GM19023 (cell line): ENCODE measurements around the gene CST2.
A peak's percentile ranks its signal among the peaks of the same experiment; 100 is the strongest.
"Not testable (repeated sequence)": the region's sequence is repeated elsewhere in the genome, so short reads cannot be mapped to it uniquely, and the experiment has no call there.

Source experiments
- ATAC-seq: cut with Tn5 transposase; IDR thresholded peaks from one replicate; pipeline ENCODE4 v1.9.1; 2021; ENCODE audit warnings: mild to moderate bottlenecking, moderate library complexity; ENCODE audit not compliant: unreplicated experiment

The CST2 gene

DNA sequence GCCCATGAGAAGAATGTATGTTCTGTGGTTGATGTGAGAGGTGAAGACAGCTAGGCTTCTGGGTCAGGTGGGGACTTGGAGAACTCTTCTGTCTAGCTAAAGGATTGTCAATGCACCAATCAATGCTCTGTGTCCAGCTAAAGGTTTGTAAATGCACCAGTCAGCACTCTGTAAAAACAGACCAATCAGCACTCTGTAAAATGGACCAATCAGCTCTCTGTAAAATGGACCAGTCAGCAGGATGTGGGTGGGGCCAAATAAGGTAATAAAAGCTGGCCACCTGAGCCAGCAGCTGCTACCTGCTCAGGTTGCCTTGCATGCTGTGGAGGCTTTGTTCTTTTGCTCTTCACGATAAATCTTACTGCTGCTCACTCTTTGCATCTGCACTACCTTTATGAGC, 15.0 kb downstream of the CST2 start:
- ATAC-seq: not testable (repeated sequence)

DNA sequence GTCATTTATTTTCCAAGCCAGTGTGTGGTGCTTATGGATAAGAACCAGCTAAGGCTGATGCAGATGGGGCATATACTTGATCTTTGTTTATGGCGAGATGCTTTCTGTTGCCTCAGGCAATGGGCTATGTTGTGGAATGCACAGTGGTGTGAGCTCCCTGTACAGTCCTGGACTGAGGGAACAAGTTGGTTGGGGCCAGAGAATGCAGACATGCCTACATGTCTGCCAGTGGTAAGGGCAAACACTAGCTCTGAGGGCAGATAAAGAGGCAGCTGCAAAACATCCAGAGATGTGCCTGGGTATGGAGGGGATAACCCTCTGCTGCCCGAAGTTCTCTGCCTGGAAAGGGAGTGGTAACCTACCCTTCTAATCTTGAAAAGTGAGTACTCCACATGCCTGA, 16.2 kb downstream of the CST2 start:
- ATAC-seq: not testable (repeated sequence)

DNA sequence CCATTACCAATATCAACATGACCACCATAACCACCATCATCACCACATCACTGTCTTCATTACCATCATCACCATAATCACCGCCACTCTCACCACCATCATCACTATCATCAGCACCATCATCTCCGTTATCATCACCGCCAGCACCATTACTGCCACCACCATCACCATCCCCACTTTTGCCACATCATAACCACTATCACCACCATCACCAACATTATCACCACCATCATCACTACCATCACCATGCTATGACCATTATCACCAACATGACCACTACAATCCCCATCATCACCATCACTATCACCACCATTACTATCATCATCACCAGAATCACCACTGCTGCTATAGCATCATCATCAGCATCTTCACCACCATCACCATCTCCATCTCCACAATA, 25.7 kb downstream of the CST2 start:
- ATAC-seq: no peak

DNA sequence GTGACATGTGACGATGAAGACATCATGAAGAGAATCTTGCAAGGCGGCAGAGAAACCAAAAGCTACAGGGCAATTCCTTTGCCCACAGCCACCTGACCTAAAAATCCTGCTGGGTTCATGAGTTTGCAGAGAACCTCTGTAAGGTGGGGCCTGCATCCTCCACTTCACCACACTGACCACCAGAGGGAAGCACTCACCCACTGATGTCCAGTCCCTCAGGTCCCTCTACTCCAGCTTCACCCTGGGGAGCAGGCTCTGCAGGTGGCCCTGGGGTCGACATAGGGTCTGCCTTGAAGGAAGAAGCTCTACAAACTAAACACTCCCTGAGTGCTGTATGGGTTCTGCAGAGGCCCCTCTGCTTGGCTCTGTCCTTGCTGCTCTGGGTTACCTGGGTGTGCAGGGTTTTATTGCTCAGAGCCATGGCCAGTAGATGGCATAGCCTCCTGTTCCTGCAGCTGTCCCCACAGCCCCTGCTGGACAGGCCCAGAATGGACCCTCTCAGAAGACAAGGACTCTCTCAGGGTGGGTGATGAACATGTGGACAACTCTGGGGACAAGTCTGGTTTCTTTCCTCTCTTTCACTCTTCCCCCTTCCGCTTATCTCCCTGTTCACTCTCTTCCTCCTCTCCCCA, 27.2 kb downstream of the CST2 start:
- peak; percentile 81 for ATAC-seq

DNA sequence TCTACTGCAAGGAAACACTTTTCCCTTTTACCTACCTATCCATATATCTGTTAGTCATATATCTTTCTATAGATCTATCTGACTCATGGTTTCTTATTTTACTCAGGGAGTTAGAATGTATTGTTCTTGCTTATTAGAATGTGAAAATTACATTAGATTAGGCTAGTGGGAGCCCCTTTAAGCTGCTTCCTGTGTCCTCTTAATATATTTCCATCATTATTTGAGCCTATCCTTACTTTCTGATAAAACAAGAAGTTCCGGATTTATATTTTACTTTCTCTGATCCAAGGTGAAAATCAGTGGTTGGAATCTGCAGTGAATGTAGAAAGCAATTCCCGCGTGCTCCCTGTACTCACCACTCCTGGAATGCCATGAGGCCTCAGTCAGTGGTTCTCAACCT, 31.0 kb downstream of the CST2 start:
- ATAC-seq: no peak

DNA sequence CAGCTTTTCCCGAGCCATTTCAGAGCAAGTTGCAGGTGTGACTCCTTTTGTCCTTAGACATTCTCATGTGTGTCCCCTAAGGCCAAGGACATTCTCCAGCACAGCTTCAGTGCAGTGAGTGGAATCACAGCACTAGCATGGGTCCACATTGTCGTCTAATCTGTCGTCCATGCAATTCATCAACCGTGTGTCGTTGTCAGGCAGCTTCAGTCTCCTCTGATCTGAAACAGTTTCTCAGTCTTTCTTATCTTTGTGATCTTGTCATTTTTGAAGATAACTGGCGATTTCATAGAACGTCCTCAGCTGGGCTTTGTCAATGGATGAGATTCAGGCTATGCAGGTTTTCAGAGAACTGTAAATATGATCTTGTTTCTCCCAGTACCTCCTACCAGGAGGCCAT, 31.7 kb downstream of the CST2 start:
- no peak for ATAC-seq

DNA sequence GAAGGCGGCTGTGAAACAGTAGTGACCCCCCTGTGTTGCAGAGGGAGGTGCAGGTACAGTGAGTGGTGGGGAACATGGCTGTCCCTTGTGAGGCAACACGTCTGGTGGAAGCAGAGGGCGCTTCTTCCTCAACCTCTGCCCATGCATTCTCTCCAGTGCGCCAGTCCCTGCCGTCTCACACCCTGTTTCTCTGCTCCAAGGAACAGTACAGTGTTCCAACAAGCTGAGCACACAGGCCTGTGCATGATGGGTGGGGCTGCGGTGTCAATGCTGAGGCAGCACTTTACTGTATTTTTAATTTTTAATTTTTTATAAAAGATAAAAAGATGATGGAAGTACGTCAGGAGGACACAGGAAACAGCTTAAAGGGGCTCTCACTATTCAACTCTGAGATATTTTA, 32.5 kb downstream of the CST2 start:
- no peak for ATAC-seq

DNA sequence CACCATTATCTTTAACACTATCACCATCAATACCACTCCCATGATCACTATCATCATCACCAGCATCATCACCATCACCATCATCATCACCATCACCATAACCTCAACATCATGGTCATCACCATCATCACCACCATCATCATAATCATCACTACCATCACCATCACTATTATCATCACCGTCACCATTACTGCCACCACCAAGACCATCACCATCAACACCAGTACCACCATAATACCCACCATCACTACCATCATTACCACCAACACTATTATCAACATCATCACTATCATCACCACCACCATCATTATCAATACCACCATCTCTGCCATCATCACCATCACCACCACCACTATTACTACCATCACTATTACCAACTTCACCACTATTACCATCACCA, 43.1 kb downstream of the CST2 start:
- no peak for ATAC-seq

DNA sequence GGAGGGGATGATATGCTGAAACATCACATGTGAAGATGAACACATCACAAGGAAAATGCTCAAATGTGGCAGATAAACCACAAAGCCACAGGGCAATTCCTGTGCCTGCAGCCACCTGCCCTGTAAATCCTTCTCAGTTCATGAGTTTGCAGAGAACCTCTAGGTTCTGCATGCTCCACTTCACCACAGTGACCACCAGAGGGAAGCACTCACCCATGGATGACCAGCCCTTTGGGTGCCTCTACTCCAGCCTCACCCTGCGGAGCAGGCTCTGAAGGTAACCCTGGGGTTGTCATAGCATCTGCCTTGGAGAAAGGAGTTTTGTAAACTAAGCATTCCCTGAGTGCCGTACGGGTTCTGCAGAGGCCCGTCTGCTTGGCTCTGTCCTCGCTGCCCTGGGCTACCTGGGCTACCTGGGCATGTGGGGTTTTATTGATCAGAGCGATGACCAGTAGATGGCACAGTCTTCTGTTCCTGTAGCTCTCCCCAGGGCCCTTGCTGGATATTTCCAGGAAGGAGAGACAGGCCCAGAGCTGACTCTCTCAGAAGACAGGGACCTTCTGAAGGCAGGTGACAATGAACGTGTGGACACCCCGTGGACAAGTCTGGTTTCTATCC, 44.1 kb downstream of the CST2 start:
- no peak for ATAC-seq

DNA sequence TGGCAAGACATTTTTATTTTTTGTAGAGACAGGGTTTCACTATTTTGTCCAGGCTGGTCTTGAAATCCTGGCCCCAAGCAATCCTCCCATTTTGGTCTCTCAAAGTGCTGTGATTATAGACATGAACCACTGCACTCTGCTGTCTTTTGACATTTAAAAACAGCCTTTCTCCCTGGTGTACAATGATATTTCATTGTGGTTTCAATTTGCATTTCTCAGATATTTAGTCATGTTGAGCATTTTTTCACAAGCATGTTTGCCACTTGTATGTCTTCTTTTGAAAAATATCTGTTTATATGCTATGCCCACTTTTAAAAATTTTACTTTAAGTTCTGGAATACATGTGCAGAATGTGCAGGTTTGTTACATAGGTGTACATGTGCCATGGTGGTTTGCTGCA, 47.9 kb downstream of the CST2 start:
- ATAC-seq: not testable (repeated sequence)

DNA sequence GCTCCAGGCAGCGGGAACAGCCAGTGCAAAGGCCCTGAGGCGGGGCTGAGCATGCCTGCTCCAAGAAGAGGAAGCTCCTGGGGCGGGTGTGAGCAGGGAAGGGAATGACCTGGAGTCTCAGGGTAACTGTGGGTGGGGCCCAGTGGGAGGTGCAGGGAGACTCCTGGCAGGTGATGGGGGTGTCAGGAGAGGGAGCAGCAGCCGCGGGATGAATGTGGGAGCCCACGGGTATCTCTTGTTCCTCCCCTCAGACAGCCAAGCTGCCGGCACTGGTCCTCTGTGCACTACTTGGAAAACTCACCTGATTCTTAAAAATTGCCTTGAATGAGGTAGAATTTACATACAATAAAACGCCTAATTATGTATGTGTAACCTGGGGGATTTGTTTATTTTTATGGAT, 49.1 kb downstream of the CST2 start:
- ATAC-seq: not testable (repeated sequence)

DNA sequence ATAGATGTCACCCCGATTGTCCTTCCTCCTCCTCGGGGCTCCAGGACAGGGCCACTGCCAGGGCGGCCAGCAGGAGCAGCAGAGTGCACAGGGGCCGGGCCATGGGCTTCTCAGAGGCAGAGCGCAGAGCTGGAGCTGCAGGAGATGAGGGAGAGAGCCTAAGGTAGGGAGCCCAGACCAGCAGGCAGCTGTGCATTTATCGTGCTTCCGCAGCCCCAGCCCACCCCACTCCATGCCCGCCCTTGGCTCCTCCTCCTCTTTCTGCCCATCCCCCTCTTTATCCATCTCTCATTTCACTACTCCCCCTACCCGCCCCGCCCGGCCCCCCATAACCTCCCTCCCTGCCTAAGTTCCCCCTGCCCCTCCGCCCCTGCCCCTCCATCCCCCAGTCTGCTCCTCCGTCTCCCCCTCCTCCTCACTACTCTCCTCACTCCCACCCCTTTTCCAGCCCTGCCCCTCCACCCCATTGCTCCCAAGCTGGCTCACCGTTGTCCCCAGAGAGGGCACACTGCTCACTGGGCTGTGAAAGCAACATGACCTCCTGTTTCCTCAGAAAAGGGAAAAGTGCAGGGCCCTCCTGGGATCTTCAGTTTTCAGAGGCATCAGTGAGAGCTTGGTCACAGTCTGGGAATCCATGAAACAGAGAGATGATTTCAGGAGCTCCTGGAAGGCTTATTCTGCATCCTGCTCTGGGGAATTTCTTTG, 50.3 kb downstream of the CST2 start:
- ATAC-seq: no peak

DNA sequence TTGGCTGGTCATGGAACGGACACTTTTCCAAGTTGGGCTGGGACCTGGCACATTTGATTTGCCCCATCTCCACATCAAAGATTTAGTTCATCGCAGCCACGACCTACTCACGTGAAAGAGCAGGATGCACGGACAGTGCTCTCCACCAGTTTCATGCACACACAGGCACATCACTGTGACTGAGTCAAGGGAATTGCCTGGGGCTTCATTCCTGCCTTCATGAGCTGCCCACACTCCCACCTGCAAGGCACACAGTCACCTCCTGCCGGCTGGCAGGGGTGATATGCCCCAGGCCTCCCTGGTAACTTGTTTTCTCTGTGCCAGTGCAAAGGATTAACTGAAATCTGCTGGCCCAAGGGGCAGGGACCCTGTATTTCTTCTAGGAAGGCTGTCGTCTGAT, 52.4 kb downstream of the CST2 start:
- no peak for ATAC-seq
